Superior temporal gyrus (tissue), 1 donor: ENCODE measurements around the gene GULP1.
"Not testable (repeated sequence)": the region's sequence is repeated elsewhere in the genome, so short reads cannot be mapped to it uniquely, and the experiment has no call there.

Experiments used
- DNase-seq: peaks from one replicate; pipeline ENCODE4 v3.0.0-alpha.2; 2016; ENCODE audit errors: extremely low spot score

The GULP1 gene

GRCh38 chr2:188292348-188293239 lies 920 bp downstream of the GULP1 start:
- DNase-seq = no peak

GRCh38 chr2:188293601-188294351 lies 2.1 kb downstream of the GULP1 start:
- peak; percentile 69 for DNase-seq

- DNase-seq = no peak
Observed at GRCh38 chr2:188294352-188294926, 2.8 kb downstream of the GULP1 start.

DNA sequence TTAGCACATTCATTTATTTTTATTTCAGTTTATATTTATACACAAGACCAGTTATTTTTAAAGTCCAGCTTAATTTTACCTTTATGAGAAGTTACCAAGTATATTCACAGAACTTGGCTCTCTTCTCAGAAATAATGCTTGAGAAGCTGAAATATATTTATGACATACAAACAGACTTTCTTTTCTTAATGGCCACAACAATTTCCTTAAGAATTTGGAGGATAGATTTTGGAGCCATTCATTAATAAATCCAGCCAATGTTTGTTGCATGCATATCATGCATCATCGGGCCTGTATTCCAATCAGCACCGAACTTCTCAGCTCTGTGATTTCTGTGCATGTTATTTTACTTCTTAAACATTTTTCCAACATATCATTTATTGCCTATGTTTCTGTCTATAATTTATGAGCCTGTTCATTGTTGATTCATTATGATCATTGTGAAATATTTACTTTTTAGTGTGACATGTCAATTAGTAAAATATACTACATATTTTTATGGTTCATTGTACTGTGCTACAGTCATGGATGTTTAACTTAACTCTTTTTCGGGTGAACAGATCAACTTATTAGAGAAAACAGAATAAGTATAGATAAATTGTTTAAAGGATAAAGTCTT lies 3.5 kb downstream of the GULP1 start:
- no peak for DNase-seq

DNA sequence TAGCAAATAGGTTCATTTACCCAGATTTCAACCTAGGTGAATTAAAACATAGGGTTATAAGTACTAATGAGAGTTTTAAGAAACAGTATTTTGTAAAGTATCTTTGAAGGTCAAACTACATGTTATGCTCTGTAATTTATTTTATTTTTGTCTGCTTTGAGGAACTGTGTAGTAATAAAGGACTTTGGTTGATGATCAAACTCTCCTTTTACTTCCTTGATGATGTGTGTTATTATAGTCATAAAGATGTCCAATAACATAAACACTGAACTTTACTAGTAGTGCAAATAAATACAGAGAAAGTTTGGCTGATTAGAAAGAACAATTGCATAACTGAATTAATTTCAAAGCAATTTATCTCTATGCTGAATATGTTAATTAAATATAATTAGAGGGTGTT lies 6.3 kb downstream of the GULP1 start:
- no peak for DNase-seq

- DNase-seq = not testable (repeated sequence)
Observed at GRCh38 chr2:188298937-188299371, 7.3 kb downstream of the GULP1 start.

- DNase-seq = no peak
Observed at GRCh38 chr2:188303363-188304031, 11.8 kb downstream of the GULP1 start.

GRCh38 chr2:188305271-188305670 lies 13.6 kb downstream of the GULP1 start:
- no peak for DNase-seq

DNA sequence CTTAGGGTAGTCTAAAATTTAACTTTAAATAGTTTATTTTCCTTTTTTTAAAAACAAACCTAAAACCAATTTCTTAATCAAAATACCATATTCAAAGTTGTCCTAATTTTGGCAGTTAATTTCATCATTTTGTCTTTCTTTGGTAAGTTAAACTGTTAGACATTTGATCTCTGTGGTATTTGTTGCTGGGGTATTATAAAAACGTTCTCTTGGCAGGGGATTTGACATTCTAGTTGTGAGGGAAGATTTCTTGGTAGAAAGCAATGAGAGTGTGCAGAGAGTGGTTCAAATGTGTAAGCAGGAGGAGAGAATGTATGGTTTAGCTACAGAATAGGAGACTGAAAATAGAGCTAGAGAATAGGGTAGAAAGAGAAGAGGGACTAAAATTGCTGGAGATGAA lies 14.6 kb downstream of the GULP1 start:
- DNase-seq = no peak

DNA sequence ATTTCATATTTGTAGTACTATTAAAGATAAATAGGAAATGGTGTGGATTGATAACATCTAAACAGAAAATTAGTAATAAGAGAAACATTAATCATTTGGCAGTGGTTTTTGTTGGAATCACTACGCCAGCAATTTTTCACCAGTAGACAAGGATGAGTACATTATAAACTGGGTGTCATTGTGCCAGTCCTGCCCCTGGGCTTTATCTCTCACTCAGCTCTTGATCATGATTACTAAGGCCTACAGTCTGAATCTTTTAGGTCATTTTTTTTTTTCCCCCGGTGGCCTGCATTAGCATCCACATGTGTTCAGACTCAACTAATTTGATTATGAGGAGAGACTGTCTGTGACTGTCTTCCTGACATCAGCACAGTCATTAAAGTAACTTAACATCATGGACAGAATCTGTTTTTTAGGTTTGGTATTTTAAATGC lies 16.2 kb downstream of the GULP1 start:
- no peak for DNase-seq

- DNase-seq = no peak
Observed at GRCh38 chr2:188308483-188308882, 16.8 kb downstream of the GULP1 start.

GRCh38 chr2:188309364-188309763 lies 17.7 kb downstream of the GULP1 start:
- no peak for DNase-seq

GRCh38 chr2:188314314-188315054 lies 22.8 kb downstream of the GULP1 start:
- no peak for DNase-seq

DNA sequence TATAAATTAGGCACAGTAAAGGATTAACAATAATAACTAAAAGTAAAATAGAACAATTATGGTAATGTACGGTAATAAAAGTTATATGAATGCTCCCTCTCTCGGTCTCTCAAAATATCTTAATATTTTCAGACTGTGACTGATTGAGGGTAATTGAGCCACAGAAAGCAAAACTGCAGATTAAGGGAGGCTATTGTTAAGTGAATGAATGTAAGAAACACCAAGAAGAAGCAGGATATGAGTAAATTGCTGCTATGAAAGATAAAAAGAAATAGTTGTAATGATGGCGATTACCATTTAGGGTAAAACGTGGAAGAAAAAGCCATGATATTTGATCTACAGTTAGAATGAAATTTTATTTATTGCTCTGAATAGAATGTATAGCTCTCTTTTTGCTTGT lies 24.1 kb downstream of the GULP1 start:
- DNase-seq = no peak

GRCh38 chr2:188316342-188316741 lies 24.7 kb downstream of the GULP1 start:
- no peak for DNase-seq

DNA sequence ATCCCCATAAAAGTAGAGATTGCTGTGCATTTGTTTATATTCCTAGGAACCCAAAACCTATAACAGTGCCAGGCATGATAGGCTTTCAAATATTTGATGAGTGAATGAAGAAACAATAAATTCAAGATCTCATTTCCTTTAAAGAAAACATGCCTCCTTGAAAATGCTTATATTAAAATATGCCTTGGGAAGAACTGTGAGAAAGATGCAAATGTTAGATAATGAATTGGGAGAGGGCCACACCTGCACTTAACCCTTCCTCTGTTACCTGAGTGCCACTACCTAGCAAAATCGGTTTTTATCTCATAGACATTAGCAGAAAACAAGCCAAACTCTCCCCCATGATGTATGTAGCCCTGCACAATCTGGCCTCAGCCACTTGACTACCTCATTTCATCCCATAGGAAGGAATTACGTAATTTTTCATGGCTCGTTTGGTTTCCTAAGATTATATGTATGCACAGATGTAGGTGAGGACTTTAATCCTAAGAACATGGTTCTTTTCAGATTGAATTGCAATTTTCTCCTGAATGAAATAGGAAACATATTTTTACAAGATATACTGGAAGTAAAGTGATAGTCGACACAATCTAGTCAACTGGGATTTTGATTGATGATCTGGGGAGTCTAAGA lies 25.2 kb downstream of the GULP1 start:
- DNase-seq = no peak

DNA sequence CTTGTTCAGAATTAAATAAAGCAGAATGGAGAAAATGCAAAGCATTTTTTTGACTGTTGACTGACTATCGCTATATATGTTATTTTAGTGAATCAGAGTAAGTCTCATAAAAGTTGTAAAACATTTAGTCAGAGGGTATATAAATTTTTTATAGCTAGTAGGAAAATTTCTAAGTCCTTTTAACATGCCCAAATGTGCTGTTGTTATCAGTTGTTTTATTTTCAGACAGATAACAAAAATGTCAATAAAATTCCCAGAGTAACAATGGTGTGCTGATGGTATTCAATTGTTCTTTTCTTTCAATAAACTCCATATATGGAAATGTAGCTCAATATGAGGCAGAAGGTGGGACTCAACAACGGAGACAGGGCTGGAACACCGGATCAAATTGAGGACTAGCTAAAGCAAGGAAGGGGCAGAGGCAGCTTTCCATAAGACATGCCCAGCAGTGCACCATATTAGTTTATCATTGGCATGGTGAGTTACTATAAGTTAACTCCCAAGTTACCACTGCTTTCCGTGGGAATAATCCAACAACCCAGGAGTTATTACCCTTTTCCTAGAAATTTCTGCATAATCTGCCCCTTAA lies 26.6 kb downstream of the GULP1 start:
- no peak for DNase-seq

DNA sequence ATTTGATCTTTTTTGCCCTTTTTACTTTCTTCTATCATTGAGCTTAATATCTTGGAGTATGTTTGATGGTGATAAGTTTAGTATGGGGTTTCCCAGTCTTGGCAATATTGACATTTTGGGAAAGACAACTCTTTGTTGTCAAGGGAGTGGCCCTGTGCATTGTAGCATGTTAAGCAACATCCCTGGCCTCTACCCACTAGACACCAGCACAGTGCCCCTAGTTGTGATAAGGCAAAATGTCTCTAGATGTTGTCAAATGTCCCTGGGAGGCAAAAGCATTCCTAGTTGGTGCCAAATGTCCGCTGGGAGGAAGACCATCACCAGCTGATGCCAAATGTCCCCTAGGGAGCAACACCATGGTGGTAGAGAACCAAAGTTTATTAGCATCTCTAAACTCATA lies 28.2 kb downstream of the GULP1 start:
- DNase-seq = no peak

DNA sequence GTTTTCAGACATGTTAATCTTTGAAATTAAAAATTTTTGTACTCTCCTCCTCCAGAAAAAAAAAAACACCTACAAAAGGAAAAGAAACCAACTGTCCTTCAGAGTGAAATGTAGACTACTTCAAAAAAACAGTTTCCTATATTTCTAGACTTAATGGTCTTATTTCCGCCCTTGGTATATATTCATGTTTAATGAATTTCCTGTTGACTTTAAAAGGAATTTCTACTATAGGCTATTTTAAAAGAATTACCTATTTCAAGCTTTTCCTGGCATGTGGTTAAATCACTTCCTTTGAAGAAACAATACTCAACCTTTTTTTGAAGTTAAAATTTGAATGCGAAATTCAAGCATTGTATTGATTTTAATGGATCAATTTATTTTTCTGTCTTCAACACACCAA lies 29.2 kb downstream of the GULP1 start:
- DNase-seq = no peak
